Keratinocyte (primary cell): ENCODE results near the gene ISYNA1. TPM values are rescaled to one million over a fixed set of nuclear protein-coding genes. Genes with fewer than 3 reads are reported as not detected.

Experiments used
- DNase-seq: peaks from one replicate; pipeline ENCODE4 v3.0.0-alpha.2; 2011; ENCODE audit warnings: low read depth, missing footprints, low spot score
- FAIRE-seq: peaks from 2 replicates; lab custom pipeline; 2011; peaks lifted over from hg19 to GRCh38; lab: Jason Lieb, UNC
- H2AFZ ChIP-seq: 2 replicates; pipeline ENCODE4 v1.6.0; 2012; ENCODE audit warnings: low read length, control low read depth, inconsistent platforms; ENCODE audit not compliant: control insufficient read depth
- H3K27ac ChIP-seq: 2 replicates; pipeline ENCODE4 v1.5.1; 2011; ENCODE audit warnings: low read length; ENCODE audit not compliant: control insufficient read depth, insufficient read depth
- H3K27me3 ChIP-seq: 3 replicates; pipeline ENCODE4 v1.6.0; 2011; ENCODE audit warnings: low read length; ENCODE audit not compliant: control insufficient read depth, insufficient read depth; ENCODE audit errors: extremely low read depth
- H3K36me3 ChIP-seq, 2 experiments: 2 replicates in 1 of 2; 3 replicates in 1 of 2; pipeline ENCODE4 v1.5.1; 2011; ENCODE audit warnings: low read length in 2 of 2, mild to moderate bottlenecking in 1 of 2; ENCODE audit not compliant: control insufficient read depth in 2 of 2, insufficient read depth in 2 of 2; ENCODE audit errors: extremely low read depth in 1 of 2
- H3K4me1 ChIP-seq: 3 replicates; pipeline ENCODE4 v1.5.1; 2011; ENCODE audit warnings: low read length; ENCODE audit not compliant: control insufficient read depth, insufficient read depth; ENCODE audit errors: extremely low read depth
- H3K4me2 ChIP-seq: 3 replicates; pipeline ENCODE4 v1.6.0; 2011; ENCODE audit warnings: low read depth, low read length; ENCODE audit not compliant: control insufficient read depth, insufficient read depth; ENCODE audit errors: extremely low read depth
- H3K4me3 ChIP-seq, 3 experiments: fragments of 200-600 bp in 1 of 3; sonication (generic) in 1 of 3; 2 replicates in 2 of 3; 3 replicates in 1 of 3; pipeline ENCODE4 v1.5.1; 2011 to 2016; ENCODE audit warnings: low read length in 3 of 3, mild to moderate bottlenecking in 3 of 3, control low read depth in 2 of 3, inconsistent platforms in 1 of 3, low read depth in 1 of 3, mixed read lengths in 1 of 3, mixed run types in 1 of 3, moderate library complexity in 1 of 3; ENCODE audit not compliant: control insufficient read depth in 2 of 3, insufficient read depth in 2 of 3; ENCODE audit errors: extremely low read depth in 1 of 3
- H3K79me2 ChIP-seq: 2 replicates; pipeline ENCODE4 v1.6.0; 2012; ENCODE audit warnings: low read length; ENCODE audit not compliant: control insufficient read depth, insufficient read depth
- H3K9ac ChIP-seq: 3 replicates; pipeline ENCODE4 v1.6.0; 2011; ENCODE audit warnings: low read length; ENCODE audit not compliant: control insufficient read depth, insufficient read depth; ENCODE audit errors: extremely low read depth
- H3K9me1 ChIP-seq: 3 replicates; pipeline ENCODE4 v1.6.0; 2011; ENCODE audit warnings: low read length; ENCODE audit not compliant: control insufficient read depth, insufficient read depth; ENCODE audit errors: extremely low read depth
- H3K9me3 ChIP-seq: 2 replicates; pipeline ENCODE4 v1.5.1; 2012; ENCODE audit warnings: low read depth, low read length; ENCODE audit not compliant: control insufficient read depth
- H4K20me1 ChIP-seq: 3 replicates; pipeline ENCODE4 v1.6.0; 2011; ENCODE audit warnings: low read length; ENCODE audit not compliant: control insufficient read depth, insufficient read depth; ENCODE audit errors: extremely low read depth
- EZH2 ChIP-seq: IDR thresholded peaks from one replicate; pipeline ENCODE4 v1.6.1; 2012; ENCODE audit warnings: inconsistent platforms, mild to moderate bottlenecking, low read length, moderate library complexity
- dilution Hi-C: fragments of 300-500 bp; cut with MboI; formaldehyde crosslinking; loops from one replicate; pipeline ENCODE4 v1.7.0; 2020; ENCODE audit warnings: low sequenced_read_pairs; ENCODE audit not compliant: extremely low pct_ligation_motif_present
- polyA plus RNA-seq, 5 experiments: library from polyadenylated mRNA; depleted of rRNA in 3 of 5; stranded (reverse) in 3 of 5; stranded (forward) in 1 of 5; unstranded in 1 of 5; fragments of >200 nt; gene quantifications; 1 replicate in 1 of 5; 2 replicates in 3 of 5; 3 replicates in 1 of 5; pipeline versions ENCODE4 v1.2.1 to v1.2.3, GENCODE V29; 2011 to 2012; ENCODE audit warnings: missing spikeins in 2 of 5, low read depth in 1 of 5, low replicate concordance in 1 of 5
- TF ChIP-seq, protein P1 (sequence below), 3 experiments: IDR thresholded peaks in 1 of 3; conservative IDR thresholded peaks in 1 of 3; optimal IDR thresholded peaks in 1 of 3; 2 replicates in 2 of 3; 3 replicates in 1 of 3; pipeline versions ENCODE3 to v1.5.1; 2011; ENCODE audit warnings: low read length in 3 of 3, mild to moderate bottlenecking in 3 of 3, moderate library complexity in 2 of 3, control low read depth in 1 of 3, inconsistent platforms in 1 of 3; ENCODE audit not compliant: insufficient read depth in 2 of 3; ENCODE audit errors: extremely low read depth in 1 of 3

ISYNA1 gene
- polyA plus RNA-seq, 1 donor (not counting 4 experiments of a cell fraction or from before 2014, with no cell fraction given): 3.5 TPM

DNA sequence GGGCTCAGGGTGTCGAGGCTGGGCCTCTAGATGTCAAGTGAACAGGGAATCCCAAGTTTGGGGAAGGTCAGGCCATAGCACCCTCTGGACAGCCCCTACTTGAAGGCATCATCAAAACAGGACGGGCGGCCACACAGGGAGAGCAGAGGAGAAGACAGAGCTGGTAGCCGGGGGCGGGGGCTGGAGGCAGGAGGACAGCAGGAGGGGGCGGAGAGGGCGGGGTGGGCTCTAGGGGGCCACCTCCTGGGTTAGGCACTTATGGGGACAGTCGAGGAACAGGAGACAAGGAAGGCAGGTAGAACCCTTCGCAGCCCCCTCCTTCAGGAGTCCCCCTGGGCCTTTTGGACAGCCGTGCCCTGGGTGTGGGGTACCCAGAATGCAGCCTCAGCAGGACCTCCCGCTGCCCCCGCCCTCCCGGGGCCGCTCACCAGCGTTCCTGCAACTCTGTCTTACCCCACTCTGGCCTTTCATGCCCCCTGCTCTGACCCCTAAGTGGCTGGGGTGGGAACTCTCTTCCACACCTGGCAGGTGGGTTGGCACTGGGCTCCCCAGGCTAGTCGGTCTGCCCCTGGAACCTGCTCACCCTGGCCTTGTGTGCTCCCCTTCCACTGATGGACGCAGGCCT is 12.9 kb downstream of the ISYNA1 start:
- H3K9ac ChIP-seq: no peak overlapping the region
- no peak overlapping the region for H3K4me2 ChIP-seq
- peaks cover 3% of the 10 kb centered on the region for H3K4me1 ChIP-seq
- peaks cover 9% of the 10 kb centered on the region for H4K20me1 ChIP-seq
- H3K9me1 ChIP-seq: no peaks in the 10 kb centered on the region
- H2AFZ ChIP-seq: no peak overlapping the region
- no peaks in the 10 kb centered on the region for H3K27me3 ChIP-seq
- no peak overlapping the region for H3K4me3 ChIP-seq
- no peak overlapping the region for H3K27ac ChIP-seq
- H3K9me3 ChIP-seq: no peaks in the 10 kb centered on the region
- TF ChIP-seq EZH2: no peak
- TF ChIP-seq, protein P1, sequence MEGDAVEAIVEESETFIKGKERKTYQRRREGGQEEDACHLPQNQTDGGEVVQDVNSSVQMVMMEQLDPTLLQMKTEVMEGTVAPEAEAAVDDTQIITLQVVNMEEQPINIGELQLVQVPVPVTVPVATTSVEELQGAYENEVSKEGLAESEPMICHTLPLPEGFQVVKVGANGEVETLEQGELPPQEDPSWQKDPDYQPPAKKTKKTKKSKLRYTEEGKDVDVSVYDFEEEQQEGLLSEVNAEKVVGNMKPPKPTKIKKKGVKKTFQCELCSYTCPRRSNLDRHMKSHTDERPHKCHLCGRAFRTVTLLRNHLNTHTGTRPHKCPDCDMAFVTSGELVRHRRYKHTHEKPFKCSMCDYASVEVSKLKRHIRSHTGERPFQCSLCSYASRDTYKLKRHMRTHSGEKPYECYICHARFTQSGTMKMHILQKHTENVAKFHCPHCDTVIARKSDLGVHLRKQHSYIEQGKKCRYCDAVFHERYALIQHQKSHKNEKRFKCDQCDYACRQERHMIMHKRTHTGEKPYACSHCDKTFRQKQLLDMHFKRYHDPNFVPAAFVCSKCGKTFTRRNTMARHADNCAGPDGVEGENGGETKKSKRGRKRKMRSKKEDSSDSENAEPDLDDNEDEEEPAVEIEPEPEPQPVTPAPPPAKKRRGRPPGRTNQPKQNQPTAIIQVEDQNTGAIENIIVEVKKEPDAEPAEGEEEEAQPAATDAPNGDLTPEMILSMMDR (optimal IDR thresholded peaks at IDR 0.05 in 1 of 3, IDR thresholded peaks at IDR 0.05 in 1 of 3, conservative IDR thresholded peaks at IDR 0.05 in 1 of 3; ENCODE audit: extremely low read depth in 1 of 3, insufficient read depth in 2 of 3, low read length in 3 of 3): no peak
- dilution Hi-C loops: no loop called here
- H3K36me3 ChIP-seq: peaks cover 0 to 2% of the 10 kb centered on the region in 2 experiments
- peaks cover 12% of the 10 kb centered on the region for H3K79me2 ChIP-seq
- FAIRE-seq (no peak), DNase-seq (no peak)

DNA sequence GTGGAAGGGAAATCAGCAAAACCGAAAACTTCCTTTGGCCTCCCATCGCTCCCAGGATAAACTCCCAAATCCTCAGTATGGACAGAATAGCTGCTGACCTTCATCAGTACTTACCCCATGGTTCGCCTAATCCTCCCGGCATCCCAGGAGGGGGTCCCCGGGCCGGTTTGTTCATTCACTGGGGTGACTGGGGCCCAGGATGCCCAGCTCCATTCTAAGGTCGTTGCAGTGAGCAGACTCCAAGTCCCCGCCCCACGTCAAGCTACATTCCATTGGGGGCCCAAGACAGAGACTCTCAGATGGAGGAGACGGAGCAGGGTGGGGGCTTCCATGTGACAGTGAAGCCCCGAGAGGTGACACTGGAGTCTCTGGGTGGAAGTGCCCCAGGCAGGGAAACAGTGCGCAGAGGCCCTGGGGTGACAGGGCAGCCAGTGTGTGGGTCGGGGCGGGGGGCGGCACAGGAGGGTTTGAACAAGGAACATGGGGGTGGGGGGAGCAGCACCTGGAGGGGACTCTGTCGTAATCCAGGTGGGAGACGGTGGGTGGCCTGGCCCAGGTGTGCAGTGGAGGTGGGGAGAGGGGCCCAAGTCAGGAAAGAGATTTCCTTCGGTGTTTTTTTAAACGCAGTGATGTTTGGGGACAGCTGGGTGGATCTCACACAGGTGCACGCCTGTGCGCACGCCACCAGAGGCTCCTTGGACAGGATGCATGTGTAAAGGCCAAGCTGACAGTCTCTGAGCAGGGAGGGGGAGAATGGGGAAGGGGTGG is 13.6 kb downstream of the ISYNA1 start:
- Histone ChIP-seq H3K4me1 (peaks cover 3% of the 10 kb centered on the region), H3K27ac (no peak overlapping the region), H3K4me2 (no peak overlapping the region), H4K20me1 (peaks cover 9% of the 10 kb centered on the region), H3K9me1 (no peaks in the 10 kb centered on the region), H3K9me3 (no peaks in the 10 kb centered on the region), H3K79me2 (peaks cover 14% of the 10 kb centered on the region), H3K9ac (no peak overlapping the region), H2AFZ (no peak overlapping the region), H3K27me3 (no peaks in the 10 kb centered on the region), H3K36me3 (peaks cover 0 to 2% of the 10 kb centered on the region in 2 experiments), H3K4me3 (no peak overlapping the region)
- TF ChIP-seq, protein P1 (optimal IDR thresholded peaks at IDR 0.05 in 1 of 3, IDR thresholded peaks at IDR 0.05 in 1 of 3, conservative IDR thresholded peaks at IDR 0.05 in 1 of 3; ENCODE audit: extremely low read depth in 1 of 3, insufficient read depth in 2 of 3, low read length in 3 of 3): no peak
- TF ChIP-seq EZH2: no peak
- dilution Hi-C loops: no loop called here
- DNase-seq (no peak), FAIRE-seq (no peak)
